Kidney (tissue), 14 donors: ENCODE results near the gene ANKLE1. TPM values are rescaled to one million over a fixed set of nuclear protein-coding genes. Genes with fewer than 3 reads are reported as not detected.

Experiments
- DNase-seq, 5 donors: peaks; one replicate each; pipeline ENCODE4 v3.0.0-alpha.2; 2013 to 2020
- FAIRE-seq: peaks from 2 replicates; lab custom pipeline; 2012; peaks lifted over from hg19 to GRCh38; lab: Jason Lieb, UNC
- H3K27ac ChIP-seq, 2 donors: one replicate each; pipeline ENCODE4 v1.7.0; 2013; ENCODE audit warnings: low read depth in 2 of 2, low read length in 2 of 2, inconsistent platforms in 1 of 2
- H3K27me3 ChIP-seq: one replicate; pipeline ENCODE4 v1.7.1; 2013; ENCODE audit warnings: low read length, inconsistent platforms; ENCODE audit not compliant: control insufficient read depth, insufficient read depth
- H3K36me3 ChIP-seq, 3 donors: one replicate each; pipeline versions ENCODE4 v1.7.0 to v1.7.1; 2013; ENCODE audit warnings: low read length in 3 of 3, control low read depth in 1 of 3, inconsistent platforms in 1 of 3; ENCODE audit not compliant: insufficient read depth in 3 of 3, control insufficient read depth in 2 of 3
- H3K4me1 ChIP-seq, 3 donors: one replicate each; pipeline versions ENCODE4 v1.7.0 to v1.7.1; 2013; ENCODE audit warnings: low read length in 3 of 3, inconsistent platforms in 1 of 3, low read depth in 1 of 3; ENCODE audit not compliant: control insufficient read depth in 2 of 3, insufficient read depth in 2 of 3
- H3K4me3 ChIP-seq, 3 donors: one replicate each; pipeline versions ENCODE4 v1.7.0 to v1.8.1; 2013; ENCODE audit warnings: low read length in 3 of 3, control low read depth in 1 of 3, inconsistent platforms in 1 of 3
- H3K9ac ChIP-seq, 3 donors: one replicate each; pipeline versions ENCODE4 v1.7.0 to v1.7.1; 2013; ENCODE audit warnings: low read length in 3 of 3, control low read depth in 1 of 3, inconsistent platforms in 1 of 3
- H3K9me3 ChIP-seq, 3 donors: one replicate each; pipeline versions ENCODE4 v1.7.0 to v1.7.1; 2013; ENCODE audit warnings: low read length in 3 of 3, control low read depth in 1 of 3, inconsistent platforms in 1 of 3; ENCODE audit not compliant: control insufficient read depth in 2 of 3, insufficient read depth in 1 of 3
- CTCF ChIP-seq: IDR thresholded peaks from 3 replicates; pipeline ENCODE4 v1.5.1; 2012; ENCODE audit warnings: mild to moderate bottlenecking, moderate library complexity, borderline replicate concordance; ENCODE audit not compliant: insufficient read depth; ENCODE audit errors: extremely low read depth
- intact Hi-C: fragments of 100-400 bp; cut with DNase I; formaldehyde crosslinking; loops from one replicate; pipeline ENCODE4 v1.11.1; 2022
- polyA plus RNA-seq: library from polyadenylated mRNA; stranded (reverse); fragments of 350-450 nt; fragmentation: Illumina TruSeq; extraction: RNeasy Lipid Tissue Mini Kit (QIAGEN cat#74804); gene quantifications from one replicate; pipeline ENCODE4 v1.2.3, GENCODE V29; 2014; ENCODE audit warnings: low read depth, low replicate concordance; ENCODE audit not compliant: insufficient read depth
- total RNA-seq: library from RNA; stranded (reverse); fragmentation: NEBNext Ultra II Directional; extraction: Animal tissue kit (Norgen Biotek cat#: 25700); gene quantifications from one replicate; pipeline ENCODE4 v1.2.1, GENCODE V29; 2021
- donor health status: control.
- donor health status: control.
- donor health status: control.
- donor health status: control.
- donor health status: control.
- donor health status: DM: yes; HTN: yes; CAD: no.
- donor health status: Normal renal cell carcinoma (clear cell type).

Gene ANKLE1
- total and polyA plus RNA-seq, 2 donors from 2014 or later, result 0.54 TPM; not detected in 1

GRCh38 chr19:17319473-17320238, 38.0 kb downstream of the ANKLE1 start:
- Histone ChIP-seq H3K9ac (no peak overlapping the region), H3K27ac (no peak overlapping the region), H3K36me3 (peaks cover 0 to 9% (median 7%) of the 10 kb centered on the region in 3 donors), H3K9me3 (no peaks in the 10 kb centered on the region), H3K4me1 (no peaks in the 10 kb centered on the region), H3K4me3 (no peak overlapping the region), H3K27me3 (no peaks in the 10 kb centered on the region)
- intact Hi-C loops, result no loop called here
- DNase-seq (no peak), FAIRE-seq (no peak)
- no peak for TF ChIP-seq CTCF

- Histone ChIP-seq H3K4me3 (no peak overlapping the region), H3K27me3 (no peaks in the 10 kb centered on the region), H3K36me3 (peaks cover 0 to 7% (median 6%) of the 10 kb centered on the region in 3 donors), H3K27ac (no peak overlapping the region), H3K4me1 (no peaks in the 10 kb centered on the region), H3K9ac (no peak overlapping the region), H3K9me3 (no peaks in the 10 kb centered on the region)
- FAIRE-seq (no peak), DNase-seq (no peak)
- no peak for TF ChIP-seq CTCF
- intact Hi-C loops, result no loop called here
Observed at GRCh38 chr19:17320435-17320834, 38.7 kb downstream of the ANKLE1 start.

GRCh38 chr19:17321655-17322489, 40.2 kb downstream of the ANKLE1 start:
- intact Hi-C loops, result no loop called here

More at GRCh38 chr19:17321655-17322489, 40.2 kb downstream of the ANKLE1 start:
- no peaks in the 10 kb centered on the region for H3K9me3 ChIP-seq
- H3K4me3 ChIP-seq, result no peak overlapping the region
- no peak for TF ChIP-seq CTCF
- no peaks in the 10 kb centered on the region for H3K4me1 ChIP-seq
- DNase-seq (no peak), FAIRE-seq (no peak)
- peaks cover 0 to 5% (median 0%) of the 10 kb centered on the region in 3 donors for H3K36me3 ChIP-seq
- H3K9ac ChIP-seq, result no peak overlapping the region
- H3K27ac ChIP-seq, result no peak overlapping the region
- no peaks in the 10 kb centered on the region for H3K27me3 ChIP-seq
